Activated CD4-positive, alpha-beta T cell treated with anti-CD3 and anti-CD28 coated beads, Interleukin-2, amount 10 ng/mL, durations not matched to agents 24 days and 14 days (primary cell): ENCODE measurements around the gene ITGA5. TPM values are rescaled to one million over a fixed set of nuclear protein-coding genes. Genes with fewer than 3 reads are reported as not detected.

Source experiments
- total RNA-seq: library from RNA; stranded (reverse); gene quantifications from 2 replicates; pipeline ENCODE4 v1.2.3, GENCODE V29; 2022

ITGA5 gene
- total RNA-seq, 1 donor from 2014 or later: 48.0 TPM

Other genes with a start within 250 kb of the ITGA5 start
- 28.2 and 28.8 TPM in 2 replicates for gene SMUG1, start 230.3 kb downstream of the ITGA5 start, total RNA-seq
- gene CBX5, start 139.1 kb downstream of the ITGA5 start, total RNA-seq: 108 and 113 TPM in 2 replicates
- gene HNRNPA1, start 138.5 kb downstream of the ITGA5 start, total RNA-seq: 1,861 and 1,892 TPM in 2 replicates
- not detected in 2 replicates for gene NFE2, start 118.3 kb downstream of the ITGA5 start, total RNA-seq
- gene COPZ1, start 94.1 kb downstream of the ITGA5 start, total RNA-seq: 116 and 121 TPM in 2 replicates
- gene GPR84, start 54.8 kb downstream of the ITGA5 start, total RNA-seq: 1.5 TPM in 2 replicates
- 0.84 and 1.2 TPM in 2 replicates for gene ZNF385A, start 34.5 kb downstream of the ITGA5 start, total RNA-seq
- 4.8 and 5.5 TPM in 2 replicates for gene GTSF1, start 54.3 kb upstream of the ITGA5 start, total RNA-seq
- gene NCKAP1L, start 78.5 kb upstream of the ITGA5 start, total RNA-seq: 98.0 and 99.5 TPM in 2 replicates
- gene PDE1B, start 130.3 kb upstream of the ITGA5 start, total RNA-seq: 23.6 and 26.3 TPM in 2 replicates
- not detected in 2 replicates for gene PPP1R1A, start 169.4 kb upstream of the ITGA5 start, total RNA-seq
- gene LACRT, start 215.6 kb upstream of the ITGA5 start, total RNA-seq: not detected in 2 replicates
- gene DCD, start 229.1 kb upstream of the ITGA5 start, total RNA-seq: not detected in 2 replicates